ENCODE data around the gene BAAT. TPM values are rescaled to one million over a fixed set of nuclear protein-coding genes. Genes with fewer than 3 reads are reported as not detected.
A peak's percentile ranks its signal among the peaks of the same experiment; 100 is the strongest.

Gene BAAT
- polyA plus RNA-seq, 3 donors from 2014 or later: not detected

GRCh38 chr9:101312661-101313060, 72.1 kb downstream of the BAAT start:
- Mint-ChIP-seq H3K27me3 (ENCODE audit: low read depth in 3 of 3) (peaks cover 0 to 11% (median 5%) of the 10 kb centered on the region in 3 donors), H3K27ac (no peak overlapping the region), H3K4me1 (no peaks in the 10 kb centered on the region), H3K4me3 (no peak overlapping the region), H3K9me3 (no peaks in the 10 kb centered on the region), H3K36me3 (no peaks in the 10 kb centered on the region)
- no peak for DNase-seq

DNA sequence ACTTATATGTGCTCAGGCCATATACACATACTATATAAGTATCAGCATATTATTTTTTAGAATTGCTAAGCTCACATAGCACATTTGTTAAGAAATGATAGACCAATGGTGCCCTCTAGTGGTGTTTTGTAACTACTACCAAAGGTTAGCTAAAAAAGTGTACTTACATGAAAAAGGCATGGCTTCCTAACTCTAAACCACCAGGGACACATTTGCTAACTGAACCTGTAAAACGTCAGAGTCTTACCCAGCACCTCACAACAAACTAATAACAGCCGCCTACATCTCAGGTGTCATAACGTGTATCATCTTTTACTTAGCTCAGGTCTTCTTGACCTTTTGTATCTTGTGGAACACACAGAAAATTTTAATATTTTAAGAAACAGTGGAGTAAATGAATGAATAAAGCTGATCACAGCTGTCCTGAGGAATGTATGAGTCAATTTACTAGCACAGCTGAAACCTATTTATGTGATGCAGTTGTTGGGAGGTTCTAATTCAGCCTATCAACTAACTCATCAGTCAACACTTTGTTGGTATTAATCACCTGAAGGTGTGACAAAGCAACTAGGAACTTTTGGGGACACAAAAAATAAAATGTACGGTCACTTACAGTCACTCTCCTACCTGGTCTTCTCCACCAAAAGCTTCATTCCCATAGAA, 72.9 kb downstream of the BAAT start:
- Mint-ChIP-seq H3K27me3 (ENCODE audit: low read depth in 3 of 3) (peaks cover 0 to 11% (median 5%) of the 10 kb centered on the region in 3 donors), H3K27ac (no peak overlapping the region), H3K9me3 (no peaks in the 10 kb centered on the region), H3K4me3 (no peak overlapping the region), H3K4me1 (no peaks in the 10 kb centered on the region), H3K36me3 (no peaks in the 10 kb centered on the region)
- peak; percentile 26 to 35 (median 31) for DNase-seq

- H3K4me1 Mint-ChIP-seq: no peaks in the 10 kb centered on the region
- H3K27me3 Mint-ChIP-seq (ENCODE audit: low read depth in 3 of 3): peaks cover 0 to 9% (median 4%) of the 10 kb centered on the region in 3 donors
- no peak overlapping the region for H3K4me3 Mint-ChIP-seq
- H3K36me3 Mint-ChIP-seq: no peaks in the 10 kb centered on the region
- no peak overlapping the region for H3K27ac Mint-ChIP-seq
- DNase-seq: no peak
- no peaks in the 10 kb centered on the region for H3K9me3 Mint-ChIP-seq
These were observed 73.6 kb downstream of the BAAT start for GRCh38 chr9:101311191-101311590.

Other genes with a start within 250 kb of the BAAT start
- 1 to 10 TPM; 6.8 to 9.1 (median 8.8) TPM for gene MRPL50, start 13.6 kb upstream of the BAAT start, polyA plus RNA-seq
- 1 to 10 TPM in 1 of 3 donors, under 1 TPM in 1, not detected in 1; 0.60 to 3.1 TPM for gene ZNF189, start 13.8 kb upstream of the BAAT start, polyA plus RNA-seq
- not detected for gene ALDOB, start 50.8 kb upstream of the BAAT start, polyA plus RNA-seq
- gene RNF20, start 148.8 kb upstream of the BAAT start, polyA plus RNA-seq: 10 to 100 TPM; 19.8 to 57.0 (median 26.9) TPM
- gene PPP3R2, start 210.0 kb upstream of the BAAT start, polyA plus RNA-seq: not detected

All from immature natural killer cell (primary cell).